Measurements from ENCODE around the gene SHE.

SHE gene

GRCh38 chr1:154527192-154527591, 25.0 kb upstream of the SHE start:
- no peak for DNase-seq (ENCODE audit: insufficient read length, low spot score)
- no peak for FAIRE-seq
- no peak for TF ChIP-seq CTCF (IDR thresholded peaks at IDR 0.05; ENCODE audit: insufficient read depth, missing control alignments)

- FAIRE-seq, result no peak
Measured at GRCh38 chr1:154524881-154525280, 22.7 kb upstream of the SHE start.

GRCh38 chr1:154521695-154522094, 19.5 kb upstream of the SHE start:
- DNase-seq (ENCODE audit: insufficient read length, low spot score), result no peak
- no peak for FAIRE-seq
- TF ChIP-seq CTCF (IDR thresholded peaks at IDR 0.05; ENCODE audit: insufficient read depth, missing control alignments), result no peak

More at GRCh38 chr1:154524881-154525280, 22.7 kb upstream of the SHE start:
- no peak for DNase-seq (ENCODE audit: insufficient read length, low spot score)
- TF ChIP-seq CTCF (IDR thresholded peaks at IDR 0.05; ENCODE audit: insufficient read depth, missing control alignments), result no peak

- FAIRE-seq, result no peak
- TF ChIP-seq CTCF (IDR thresholded peaks at IDR 0.05; ENCODE audit: insufficient read depth, missing control alignments), result no peak
- no peak for DNase-seq (ENCODE audit: insufficient read length, low spot score)
Measured at GRCh38 chr1:154520333-154520732, 18.1 kb upstream of the SHE start.

- FAIRE-seq (no peak), DNase-seq (ENCODE audit: insufficient read length, low spot score) (no peak)
- TF ChIP-seq CTCF (IDR thresholded peaks at IDR 0.05; ENCODE audit: insufficient read depth, missing control alignments), result no peak
Measured at GRCh38 chr1:154519591-154519991, 17.4 kb upstream of the SHE start.

- DNase-seq (ENCODE audit: insufficient read length, low spot score), result no peak
- no peak for FAIRE-seq
- no peak for TF ChIP-seq CTCF (IDR thresholded peaks at IDR 0.05; ENCODE audit: insufficient read depth, missing control alignments)
Measured at GRCh38 chr1:154517661-154518060, 15.4 kb upstream of the SHE start.

- FAIRE-seq, result no peak
Measured at GRCh38 chr1:154514066-154514553, 11.9 kb upstream of the SHE start.

More at GRCh38 chr1:154514066-154514553, 11.9 kb upstream of the SHE start:
- no peak for DNase-seq (ENCODE audit: insufficient read length, low spot score)
- TF ChIP-seq CTCF (IDR thresholded peaks at IDR 0.05; ENCODE audit: insufficient read depth, missing control alignments), result no peak

All from D721Med (cell line).